Nephron progenitor cell (in vitro differentiated cells): Measurements from ENCODE around the gene POLE.
A peak's percentile ranks its signal among the peaks of the same experiment; 100 is the strongest.

ENCODE experiments used
- DNase-seq: peaks from one replicate; pipeline ENCODE4 v3.0.0; 2021
- H3K27ac Mint-ChIP-seq: 2 replicates; pipeline ENCODE4 v1.8.0; 2021; ENCODE audit warnings: mild to moderate bottlenecking, moderate library complexity, mixed read lengths
- H3K27me3 Mint-ChIP-seq: 2 replicates; pipeline ENCODE4 v1.8.0; 2021; ENCODE audit warnings: mild to moderate bottlenecking, low read depth, mixed read lengths; ENCODE audit not compliant: poor library complexity
- H3K36me3 Mint-ChIP-seq: 2 replicates; pipeline ENCODE4 v1.8.0; 2021; ENCODE audit warnings: low read depth, mixed read lengths
- H3K4me1 Mint-ChIP-seq: 2 replicates; pipeline ENCODE4 v1.8.0; 2021; ENCODE audit warnings: mixed read lengths
- H3K4me3 Mint-ChIP-seq: 2 replicates; pipeline ENCODE4 v1.8.0; 2021; ENCODE audit warnings: mild to moderate bottlenecking, moderate library complexity, mixed read lengths
- H3K9me3 Mint-ChIP-seq: 2 replicates; pipeline ENCODE4 v1.8.0; 2021; ENCODE audit warnings: mild to moderate bottlenecking, moderate library complexity, mixed read lengths
- TF ChIP-seq, protein P1 (sequence below): fragments of 200-600 bp; sonication (generic); IDR thresholded peaks from 2 replicates; pipeline ENCODE4 v1.5.0; 2021; ENCODE audit warnings: antibody characterized with exemption

POLE gene

DNA sequence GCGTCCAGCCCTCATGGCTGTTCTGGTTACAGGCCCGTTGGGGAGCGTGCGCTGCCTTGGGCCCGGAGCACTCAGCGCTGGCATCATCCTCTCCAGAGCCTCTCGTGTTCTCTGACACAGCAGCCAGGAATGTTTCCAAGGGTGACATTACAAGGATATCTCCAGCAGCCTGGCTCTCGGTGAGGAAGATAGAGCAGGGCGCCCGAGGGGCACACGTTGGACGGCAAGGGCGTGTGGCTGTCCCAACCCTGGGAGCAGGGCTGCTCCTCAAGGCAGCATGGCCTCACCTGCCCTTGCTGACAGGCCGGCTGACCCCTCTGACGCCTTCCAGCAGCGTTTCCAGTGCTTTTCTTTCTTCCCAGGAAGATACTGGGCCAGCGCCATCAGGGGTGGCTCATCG lies 91.1 kb downstream of the POLE start:
- Mint-ChIP-seq H3K4me3 (peak overlapping the region; percentile 47), H3K9me3 (peaks cover 18% of the 10 kb centered on the region), H3K27me3 (peaks cover 68% of the 10 kb centered on the region), H3K36me3 (no peaks in the 10 kb centered on the region), H3K27ac (no peak overlapping the region), H3K4me1 (peaks cover 48% of the 10 kb centered on the region)
- DNase-seq = no peak
- TF ChIP-seq, protein P1, sequence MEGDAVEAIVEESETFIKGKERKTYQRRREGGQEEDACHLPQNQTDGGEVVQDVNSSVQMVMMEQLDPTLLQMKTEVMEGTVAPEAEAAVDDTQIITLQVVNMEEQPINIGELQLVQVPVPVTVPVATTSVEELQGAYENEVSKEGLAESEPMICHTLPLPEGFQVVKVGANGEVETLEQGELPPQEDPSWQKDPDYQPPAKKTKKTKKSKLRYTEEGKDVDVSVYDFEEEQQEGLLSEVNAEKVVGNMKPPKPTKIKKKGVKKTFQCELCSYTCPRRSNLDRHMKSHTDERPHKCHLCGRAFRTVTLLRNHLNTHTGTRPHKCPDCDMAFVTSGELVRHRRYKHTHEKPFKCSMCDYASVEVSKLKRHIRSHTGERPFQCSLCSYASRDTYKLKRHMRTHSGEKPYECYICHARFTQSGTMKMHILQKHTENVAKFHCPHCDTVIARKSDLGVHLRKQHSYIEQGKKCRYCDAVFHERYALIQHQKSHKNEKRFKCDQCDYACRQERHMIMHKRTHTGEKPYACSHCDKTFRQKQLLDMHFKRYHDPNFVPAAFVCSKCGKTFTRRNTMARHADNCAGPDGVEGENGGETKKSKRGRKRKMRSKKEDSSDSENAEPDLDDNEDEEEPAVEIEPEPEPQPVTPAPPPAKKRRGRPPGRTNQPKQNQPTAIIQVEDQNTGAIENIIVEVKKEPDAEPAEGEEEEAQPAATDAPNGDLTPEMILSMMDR = no peak

DNA sequence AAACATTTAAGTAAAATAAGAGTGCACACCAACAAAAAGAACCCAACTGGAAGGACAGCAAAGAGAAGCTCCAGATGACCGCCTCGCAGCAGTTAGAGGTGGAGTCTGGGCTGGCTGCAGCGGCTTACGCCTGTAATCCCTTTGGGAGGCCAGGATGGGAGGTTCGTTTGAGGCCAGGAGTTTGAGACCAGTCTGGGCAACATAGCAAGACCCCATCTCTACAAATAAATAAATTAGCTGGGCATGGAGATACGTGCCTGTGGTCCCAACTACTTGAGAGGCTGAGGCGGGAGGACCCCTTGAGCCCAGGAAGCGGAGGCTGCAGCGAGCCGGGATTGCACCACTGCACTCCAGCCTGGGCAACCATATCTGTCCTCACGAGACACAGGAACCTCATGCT lies 92.0 kb downstream of the POLE start:
- peaks cover 71% of the 10 kb centered on the region for H3K27me3 Mint-ChIP-seq
- DNase-seq = no peak
- TF ChIP-seq, protein P1 = no peak
- peaks cover 40% of the 10 kb centered on the region for H3K4me1 Mint-ChIP-seq
- H3K9me3 Mint-ChIP-seq = peaks cover 18% of the 10 kb centered on the region
- no peak overlapping the region for H3K27ac Mint-ChIP-seq
- no peaks in the 10 kb centered on the region for H3K36me3 Mint-ChIP-seq
- no peak overlapping the region for H3K4me3 Mint-ChIP-seq

DNA sequence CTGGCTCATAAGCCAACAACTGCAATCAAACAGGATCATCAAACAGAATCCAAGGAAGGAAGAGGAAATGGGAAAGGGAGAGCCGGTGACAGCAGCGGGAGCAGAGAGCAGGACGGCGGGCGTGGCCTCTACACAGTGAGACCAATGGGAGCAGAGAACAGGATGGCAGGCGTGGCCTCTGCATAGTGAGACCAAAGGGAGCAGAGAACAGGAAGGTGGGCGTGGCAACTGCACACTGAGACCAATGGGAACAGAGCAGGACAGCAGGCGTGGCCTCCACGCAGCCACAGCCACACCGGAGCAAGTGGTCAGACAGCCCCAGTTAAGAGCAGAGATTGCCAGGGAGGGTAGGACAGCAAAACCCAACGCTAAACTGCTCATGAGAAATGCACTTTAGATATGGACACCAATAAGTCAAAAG lies 93.2 kb downstream of the POLE start:
- Mint-ChIP-seq H3K27me3 (peaks cover 72% of the 10 kb centered on the region), H3K36me3 (no peaks in the 10 kb centered on the region), H3K27ac (no peak overlapping the region), H3K4me3 (peak overlapping the region; percentile 41), H3K4me1 (peaks cover 30% of the 10 kb centered on the region), H3K9me3 (peaks cover 21% of the 10 kb centered on the region)
- TF ChIP-seq, protein P1 = no peak
- peak; percentile 92 for DNase-seq

DNA sequence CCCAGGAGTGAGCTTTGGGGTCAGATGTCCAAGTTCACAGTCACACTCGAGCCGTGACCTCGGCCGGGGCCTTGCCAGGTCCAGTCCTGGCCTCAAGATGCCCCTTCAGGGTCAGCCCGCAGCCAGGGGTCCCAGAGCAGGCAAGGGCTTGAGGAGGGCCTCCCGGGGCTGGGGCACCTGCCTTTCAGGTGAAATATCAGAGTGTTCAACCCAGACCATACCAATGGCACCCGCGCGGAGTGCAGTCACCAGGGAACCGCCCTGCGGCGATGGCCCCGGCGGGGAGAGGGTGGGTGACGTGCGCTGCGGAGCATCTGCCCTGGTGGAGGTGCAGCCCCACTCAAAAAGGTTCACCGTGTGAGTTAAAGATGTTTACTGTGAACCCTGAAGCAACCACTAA lies 93.6 kb downstream of the POLE start:
- TF ChIP-seq, protein P1 = no peak
- Mint-ChIP-seq H3K36me3 (no peaks in the 10 kb centered on the region), H3K27me3 (peaks cover 74% of the 10 kb centered on the region), H3K4me3 (peak overlapping the region; percentile 40), H3K27ac (no peak overlapping the region), H3K4me1 (peaks cover 26% of the 10 kb centered on the region), H3K9me3 (peaks cover 22% of the 10 kb centered on the region)
- no peak for DNase-seq

DNA sequence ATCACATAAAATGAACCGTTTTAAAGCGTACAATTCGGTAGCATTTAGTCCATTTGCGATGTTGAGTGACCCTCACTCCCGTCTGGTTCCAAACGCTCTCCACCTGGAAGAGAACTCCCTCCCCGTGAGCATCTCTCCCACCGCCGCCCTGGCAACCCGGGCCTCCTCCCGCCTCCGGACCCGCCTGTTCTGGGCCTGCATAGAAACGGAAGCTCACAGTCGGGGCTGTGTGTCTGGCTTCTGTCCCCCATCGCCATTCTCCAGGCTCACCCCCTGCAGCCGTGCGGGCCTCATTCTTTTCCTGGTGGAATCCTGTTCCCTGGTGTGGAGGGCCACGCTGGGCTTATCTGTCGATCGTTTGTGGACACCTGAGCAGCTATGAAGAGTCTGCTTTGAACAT lies 94.1 kb downstream of the POLE start:
- H3K4me3 Mint-ChIP-seq = no peak overlapping the region
- TF ChIP-seq, protein P1 = no peak
- peaks cover 22% of the 10 kb centered on the region for H3K9me3 Mint-ChIP-seq
- H3K27me3 Mint-ChIP-seq = peaks cover 78% of the 10 kb centered on the region
- H3K27ac Mint-ChIP-seq = no peak overlapping the region
- H3K4me1 Mint-ChIP-seq = peaks cover 26% of the 10 kb centered on the region
- no peaks in the 10 kb centered on the region for H3K36me3 Mint-ChIP-seq
- DNase-seq = no peak

DNA sequence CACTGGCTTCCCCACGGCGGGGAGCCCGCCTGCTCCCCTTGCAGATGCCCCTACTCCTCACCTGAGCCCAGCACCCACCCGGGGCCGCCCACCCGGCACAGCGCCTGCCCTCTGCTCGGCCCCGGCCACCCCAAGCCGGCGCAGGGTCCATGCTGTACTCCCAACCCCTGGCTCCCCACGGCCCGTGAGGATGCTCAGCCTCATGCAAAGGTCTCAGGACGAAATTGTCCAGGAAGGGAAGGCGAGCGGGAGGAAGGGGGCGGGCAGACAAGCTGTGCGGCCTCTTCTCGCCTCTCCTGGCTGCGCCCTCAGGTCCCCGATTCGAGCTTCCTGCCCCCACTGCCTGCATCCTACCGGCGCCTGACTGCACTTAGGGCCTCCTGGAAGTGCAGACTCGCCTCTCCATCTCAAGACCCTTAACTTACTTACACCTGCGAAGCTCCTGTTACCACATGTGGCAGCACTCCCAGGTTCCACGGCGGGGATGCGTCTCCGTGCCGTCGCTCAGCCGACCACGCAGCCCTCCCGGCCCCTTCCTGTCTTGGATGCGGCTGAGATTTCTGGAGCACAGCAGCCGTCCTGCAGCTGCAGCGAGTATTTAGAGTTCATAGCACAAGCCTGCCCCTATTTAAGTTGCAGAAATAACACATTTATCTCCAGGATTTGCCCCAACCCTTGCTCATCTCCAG lies 94.7 kb downstream of the POLE start:
- TF ChIP-seq, protein P1 = no peak
- Mint-ChIP-seq H3K4me3 (no peak overlapping the region), H3K36me3 (no peaks in the 10 kb centered on the region), H3K27me3 (peaks cover 76% of the 10 kb centered on the region), H3K9me3 (peaks cover 18% of the 10 kb centered on the region), H3K4me1 (peaks cover 20% of the 10 kb centered on the region), H3K27ac (no peak overlapping the region)
- DNase-seq = no peak
